Lung (tissue), 12 donors: ENCODE measurements around the gene PDGFB. TPM values are rescaled to one million over a fixed set of nuclear protein-coding genes. Genes with fewer than 3 reads are reported as not detected.
A peak's percentile ranks its signal among the peaks of the same experiment; 100 is the strongest.

Source experiments
- ATAC-seq: fragments of 200-7000 bp; cut with Tn5 transposase; one replicate; pipeline ENCODE4 v1.9.1; 2020; ENCODE audit warnings: moderate number of reproducible peaks; ENCODE audit not compliant: insufficient read depth, low FRiP score
- DNase-seq, 3 donors: peaks; one replicate each; pipeline ENCODE4 v3.0.0-alpha.2; 2013 to 2017
- H3K27ac ChIP-seq, 2 donors: one replicate each; pipeline ENCODE4 v1.5.1; 2013; ENCODE audit warnings: mild to moderate bottlenecking in 2 of 2, moderate library complexity in 2 of 2, control low read depth in 1 of 2, inconsistent platforms in 1 of 2, low read depth in 1 of 2, low read length in 1 of 2
- H3K27me3 ChIP-seq, 3 donors: one replicate each; pipeline ENCODE4 v1.5.1; 2013; ENCODE audit warnings: low read length in 2 of 3; ENCODE audit not compliant: control insufficient read depth in 3 of 3, insufficient read depth in 3 of 3
- H3K36me3 ChIP-seq, 4 donors: one replicate each; pipeline ENCODE4 v1.5.1; 2013; ENCODE audit warnings: low read length in 4 of 4, mild to moderate bottlenecking in 1 of 4, moderate library complexity in 1 of 4; ENCODE audit not compliant: control insufficient read depth in 4 of 4, insufficient read depth in 4 of 4
- H3K4me1 ChIP-seq, 5 donors: one replicate each; pipeline ENCODE4 v1.5.1; 2013; ENCODE audit warnings: low read length in 5 of 5, mild to moderate bottlenecking in 2 of 5, moderate library complexity in 1 of 5; ENCODE audit not compliant: control insufficient read depth in 5 of 5, insufficient read depth in 5 of 5
- H3K4me3 ChIP-seq: one replicate; pipeline ENCODE4 v1.5.1; 2013; ENCODE audit warnings: mild to moderate bottlenecking, control low read depth, moderate library complexity
- H3K9ac ChIP-seq, 2 donors: one replicate each; pipeline ENCODE4 v1.5.1; 2013; ENCODE audit warnings: low read length in 2 of 2, control low read depth in 1 of 2; ENCODE audit not compliant: insufficient read depth in 1 of 2
- H3K9me3 ChIP-seq, 4 donors: one replicate each; pipeline ENCODE4 v1.5.1; 2013; ENCODE audit warnings: low read length in 3 of 4, mild to moderate bottlenecking in 1 of 4, moderate library complexity in 1 of 4; ENCODE audit not compliant: control insufficient read depth in 4 of 4, insufficient read depth in 3 of 4
- WGBS, 2 donors: extraction: QIAGEN DNeasy Blood & Tissue Kit; methylation state at CpG; one replicate each; pipeline ENCODE4 v1.1.7; 2013; 5-methylcytosine and 5-hydroxymethylcytosine counted together
- polyA plus RNA-seq, 2 donors: library from polyadenylated mRNA; stranded (reverse); fragments of 200-250 nt; gene quantifications; one replicate each; pipeline ENCODE4 v1.2.1, GENCODE V29; 2013
- total RNA-seq, 2 donors: library from RNA; depleted of rRNA in 1 of 2; stranded (reverse); fragments of >200 nt in 1 of 2; gene quantifications; one replicate each; pipeline ENCODE4 v1.2.1, GENCODE V29; 2014 to 2021
- TF ChIP-seq, protein P1 (sequence below): IDR thresholded peaks from 2 replicates; pipeline ENCODE4 v1.5.1; 2012; ENCODE audit warnings: mild to moderate bottlenecking; ENCODE audit errors: control extremely low read depth, extremely low read depth
- donor health status: control.
- donor health status: control.
- donor health status: Bipolar disorder and iron deficiency.
- donor health status: healthy.
- donor health status: DM: yes; HTN: yes; CAD: no.

Gene PDGFB
- total and polyA plus RNA-seq, 4 donors = 9.8 to 56.7 (median 29.5) TPM

DNA sequence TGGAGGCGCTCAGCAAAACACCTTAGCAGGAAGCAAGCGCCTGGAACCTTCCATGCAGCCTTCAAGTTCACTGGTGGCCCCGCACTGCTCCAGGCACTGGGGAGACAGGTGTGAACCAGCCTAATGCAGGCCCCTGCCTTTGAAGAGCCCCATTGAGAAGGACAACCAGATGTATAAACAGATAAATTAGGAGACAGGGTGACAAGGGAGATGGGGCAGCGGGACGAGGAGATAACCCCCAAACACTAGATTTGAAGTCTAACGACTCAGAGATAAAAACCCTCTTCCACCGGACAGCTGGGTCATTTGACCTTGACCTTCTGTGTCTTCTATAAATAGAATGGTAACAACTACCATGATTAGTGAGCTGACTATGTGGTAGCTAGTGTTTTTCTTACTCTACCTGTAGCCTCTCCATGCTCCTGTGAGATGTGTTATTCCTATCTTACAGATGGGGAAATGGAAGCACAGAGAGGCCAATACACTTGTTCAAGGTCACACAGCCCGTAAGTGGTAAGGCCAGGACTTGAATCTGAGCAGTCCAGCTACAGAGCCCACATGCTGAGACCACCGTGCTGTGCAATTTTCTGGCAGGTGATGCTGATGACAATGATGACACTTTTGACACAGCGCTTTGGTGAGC, 2.0 kb upstream of the PDGFB start:
- Histone ChIP-seq H3K4me3 (no peak overlapping the region), H3K27me3 (peaks cover 0 to 27% (median 19%) of the 10 kb centered on the region in 3 donors), H3K27ac (no peak overlapping the region), H3K36me3 (no peaks in the 10 kb centered on the region), H3K9me3 (peaks cover 0 to 3% (median 0%) of the 10 kb centered on the region in 4 donors), H3K4me1 (peaks cover 0 to 19% (median 6%) of the 10 kb centered on the region in 5 donors), H3K9ac (no peak overlapping the region)
- no peak for DNase-seq
- 71 to 73% methylated on average over 10 of the region's 10 CpGs for whole genome bisulfite sequencing, 2 donors
- ATAC-seq = no peak
- TF ChIP-seq, protein P1, sequence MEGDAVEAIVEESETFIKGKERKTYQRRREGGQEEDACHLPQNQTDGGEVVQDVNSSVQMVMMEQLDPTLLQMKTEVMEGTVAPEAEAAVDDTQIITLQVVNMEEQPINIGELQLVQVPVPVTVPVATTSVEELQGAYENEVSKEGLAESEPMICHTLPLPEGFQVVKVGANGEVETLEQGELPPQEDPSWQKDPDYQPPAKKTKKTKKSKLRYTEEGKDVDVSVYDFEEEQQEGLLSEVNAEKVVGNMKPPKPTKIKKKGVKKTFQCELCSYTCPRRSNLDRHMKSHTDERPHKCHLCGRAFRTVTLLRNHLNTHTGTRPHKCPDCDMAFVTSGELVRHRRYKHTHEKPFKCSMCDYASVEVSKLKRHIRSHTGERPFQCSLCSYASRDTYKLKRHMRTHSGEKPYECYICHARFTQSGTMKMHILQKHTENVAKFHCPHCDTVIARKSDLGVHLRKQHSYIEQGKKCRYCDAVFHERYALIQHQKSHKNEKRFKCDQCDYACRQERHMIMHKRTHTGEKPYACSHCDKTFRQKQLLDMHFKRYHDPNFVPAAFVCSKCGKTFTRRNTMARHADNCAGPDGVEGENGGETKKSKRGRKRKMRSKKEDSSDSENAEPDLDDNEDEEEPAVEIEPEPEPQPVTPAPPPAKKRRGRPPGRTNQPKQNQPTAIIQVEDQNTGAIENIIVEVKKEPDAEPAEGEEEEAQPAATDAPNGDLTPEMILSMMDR = no peak

DNA sequence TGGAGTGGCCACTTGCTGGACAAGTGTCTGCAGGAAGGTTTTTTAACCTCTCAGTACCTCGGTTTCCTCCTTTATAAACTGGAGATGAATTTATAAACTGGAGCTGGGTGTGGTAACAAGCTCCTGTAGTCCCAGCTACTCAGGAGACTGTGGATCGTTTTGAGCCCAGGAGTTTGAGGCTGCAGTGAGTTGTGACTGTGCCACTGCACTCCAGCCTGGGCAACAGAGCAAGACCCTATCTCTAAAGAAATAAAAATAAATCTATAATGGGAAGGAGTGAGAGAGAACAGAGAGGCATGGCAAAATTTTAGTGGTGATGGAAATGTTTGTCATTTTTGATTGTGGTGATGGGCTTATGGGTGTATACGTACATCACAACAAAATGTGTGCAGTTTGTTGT, 1.4 kb upstream of the PDGFB start:
- WGBS, 2 donors = 73 to 78% methylated on average over 3 of the region's 3 CpGs
- TF ChIP-seq, protein P1 = no peak

DNA sequence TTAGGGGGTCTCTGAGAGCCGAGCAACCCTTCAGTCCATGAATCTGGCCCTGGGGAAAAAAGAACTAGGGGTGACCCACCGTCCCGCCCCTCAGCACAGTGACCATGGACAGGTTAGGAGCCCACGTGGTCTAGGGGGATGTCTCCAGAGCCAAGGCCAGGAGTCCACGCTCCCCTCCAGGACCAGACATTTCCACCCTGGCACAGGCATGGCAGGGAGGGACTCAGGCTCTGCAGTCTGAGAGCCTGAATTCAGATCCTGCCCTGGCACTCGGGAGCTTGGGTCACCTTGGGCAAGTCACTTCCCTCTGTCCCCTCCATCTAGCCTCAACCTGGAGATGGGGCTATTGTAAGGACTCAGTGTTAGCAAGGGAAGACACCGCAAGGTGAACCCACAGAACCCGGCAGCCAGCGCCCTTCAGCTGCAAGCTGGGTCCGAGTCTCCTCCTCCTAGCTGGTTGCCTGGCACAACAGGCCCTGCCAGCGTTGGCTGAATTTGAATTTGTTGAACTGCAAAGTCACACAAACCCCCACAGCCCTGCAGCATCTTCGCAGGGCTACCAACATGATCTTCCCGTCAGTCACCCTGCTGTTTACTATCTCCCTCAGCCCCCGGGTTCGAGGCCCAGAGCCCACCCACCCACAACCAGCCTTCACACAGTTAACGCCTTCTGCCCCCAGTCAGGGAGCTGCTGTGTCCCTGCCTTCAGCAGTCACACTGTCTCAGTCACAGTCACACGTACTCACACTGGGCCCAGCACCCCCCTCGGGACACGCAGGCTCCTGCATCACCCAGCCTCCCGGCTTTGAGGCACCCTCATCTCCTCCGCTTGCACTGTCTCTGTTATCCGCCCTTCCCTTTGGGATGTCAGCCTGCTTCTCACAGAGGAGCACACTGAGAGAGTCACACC, 603 bp upstream of the PDGFB start:
- no peak overlapping the region for H3K9ac ChIP-seq
- TF ChIP-seq, protein P1 = no peak
- peaks cover 0 to 27% (median 19%) of the 10 kb centered on the region in 3 donors for H3K27me3 ChIP-seq
- peaks cover 0 to 3% (median 0%) of the 10 kb centered on the region in 4 donors for H3K9me3 ChIP-seq
- 46 to 52% methylated on average over 22 of the region's 22 CpGs for WGBS, 2 donors
- DNase-seq (no peak), ATAC-seq (no peak)
- H3K36me3 ChIP-seq = no peaks in the 10 kb centered on the region
- H3K4me1 ChIP-seq = peaks cover 5 to 32% (median 17%) of the 10 kb centered on the region in 5 donors
- no peak overlapping the region for H3K4me3 ChIP-seq
- peak overlapping the region in 1 of 2 donors; percentile 64 for H3K27ac ChIP-seq

More for the DNA sequence above, 1.4 kb upstream of the PDGFB start:
- H3K36me3 ChIP-seq = no peaks in the 10 kb centered on the region
- H3K4me1 ChIP-seq = peaks cover 4 to 25% (median 12%) of the 10 kb centered on the region in 5 donors
- no peak for ATAC-seq
- H3K4me3 ChIP-seq = no peak overlapping the region
- H3K9ac ChIP-seq = no peak overlapping the region
- no peak overlapping the region for H3K27ac ChIP-seq
- DNase-seq = no peak
- H3K27me3 ChIP-seq = peaks cover 0 to 27% (median 19%) of the 10 kb centered on the region in 3 donors
- peaks cover 0 to 3% (median 0%) of the 10 kb centered on the region in 4 donors for H3K9me3 ChIP-seq
